ENCODE measurements around the gene ATG4D.

- TF ChIP-seq CTCF (IDR thresholded peaks at IDR 0.05) (no peak), HMGXB4 (CRISPR knock-in tag; IDR thresholded peaks at IDR 0.05) (no peak), IRF2 (CRISPR knock-in tag; IDR thresholded peaks at IDR 0.05; ENCODE audit: borderline replicate concordance, low read depth) (no peak), TP53 (CRISPR knock-in tag; IDR thresholded peaks at IDR 0.05) (no peak), NR2C2 (CRISPR knock-in tag; IDR thresholded peaks at IDR 0.05) (no peak)
These were observed 9.5 kb downstream of the ATG4D start for GRCh38 chr19:10553087-10553667.
